HepG2 (cell line): Measurements from ENCODE around the gene ITPR1. TPM values are rescaled to one million over a fixed set of nuclear protein-coding genes. Genes with fewer than 3 reads are reported as not detected.
A peak's percentile ranks its signal among the peaks of the same experiment; 100 is the strongest.

Source experiments
- ASH2L ChIP-seq: fragments of 300-600, 200-600 bp; sonication (generic); IDR thresholded peaks from 2 replicates; pipeline ENCODE4 v1.7.0; 2017; ENCODE audit warnings: low read depth, mild to moderate bottlenecking, moderate library complexity, mixed read lengths, low read length; ENCODE audit not compliant: insufficient read length
- CCAR2 ChIP-seq: fragments of 200-400 bp; formaldehyde crosslinking; optimal IDR thresholded peaks from 2 replicates; pipeline ENCODE3; 2018; ENCODE audit warnings: low read depth, mild to moderate bottlenecking, low read length, moderate library complexity
- DMAP1 ChIP-seq: IDR thresholded peaks from 2 replicates; pipeline ENCODE4 v1.6.1; 2016
- RFXANK ChIP-seq: IDR thresholded peaks from 2 replicates; pipeline ENCODE4 v1.6.1; 2016
- RNF2 ChIP-seq: fragments of 450-650 bp; conservative IDR thresholded peaks from 2 replicates; pipeline ENCODE4 v1.6.1; 2016; ENCODE audit warnings: low read depth
- RNF219 ChIP-seq: sonication (generic); formaldehyde crosslinking; IDR thresholded peaks from 2 replicates; pipeline ENCODE4 v1.5.0; 2020; ENCODE audit warnings: mild to moderate bottlenecking, missing genetic modification reagents
- ZBTB40 ChIP-seq, 2 experiments: fragments of 450-650 bp in 1 of 2; sonication (generic) in 1 of 2; formaldehyde crosslinking in 1 of 2; IDR thresholded peaks; 2 replicates each; pipeline versions ENCODE4 v1.6.1 to v1.8.0; 2016 to 2022; ENCODE audit warnings: antibody characterized with exemption in 1 of 2, mild to moderate bottlenecking in 1 of 2, missing genetic modification reagents in 1 of 2
- ZBTB8A ChIP-seq: sonication (generic); formaldehyde crosslinking; IDR thresholded peaks from 2 replicates; pipeline ENCODE4 v1.4.0; 2020; ENCODE audit warnings: mild to moderate bottlenecking, low read depth, missing genetic modification reagents, borderline replicate concordance
- ZIK1 ChIP-seq: sonication (generic); formaldehyde crosslinking; IDR thresholded peaks from 2 replicates; pipeline ENCODE4 v1.5.0; 2020; ENCODE audit warnings: mild to moderate bottlenecking, low read depth, missing genetic modification reagents, borderline replicate concordance
- ZNF501 ChIP-seq: sonication (generic); formaldehyde crosslinking; IDR thresholded peaks from 2 replicates; pipeline ENCODE4 v1.5.1; 2020; ENCODE audit warnings: mild to moderate bottlenecking, moderate library complexity, missing genetic modification reagents
- ZNF543 ChIP-seq: sonication (generic); formaldehyde crosslinking; IDR thresholded peaks from 2 replicates; pipeline ENCODE4 v1.4.0; 2020; ENCODE audit warnings: mild to moderate bottlenecking, missing genetic modification reagents
- polyA plus RNA-seq, 8 experiments: library from polyadenylated mRNA; depleted of rRNA in 3 of 8; stranded (reverse) in 7 of 8; unstranded in 1 of 8; fragments of >200 nt; fragmentation: Illumina TruSeq in 4 of 8; extraction: Trizol in 4 of 8; gene quantifications; 2 replicates each; pipeline versions ENCODE4 v1.2.1 to v1.2.3, GENCODE V29; 2011 to 2016; ENCODE audit warnings: low read depth in 4 of 8, missing spikeins in 1 of 8, mixed read lengths in 1 of 8; ENCODE audit not compliant: insufficient read depth in 1 of 8
- total RNA-seq, 5 experiments: library from RNA; depleted of rRNA; stranded (reverse); fragments of >200 nt; fragmentation: Illumina TruSeq; extraction: Trizol; gene quantifications; 2 replicates each; pipeline ENCODE4 v1.2.3, GENCODE V29; 2016; ENCODE audit warnings: low read depth in 1 of 5

ITPR1 gene
- total and polyA plus RNA-seq, 2 of the 13 experiments (the other 11 are each of a cell fraction or from before 2014, with no cell fraction given) = 10.0 to 11.4 TPM

- TF ChIP-seq ZBTB40 (IDR thresholded peaks at IDR 0.05) (no peak), ZBTB40 (CRISPR knock-in tag; IDR thresholded peaks at IDR 0.05) (no peak), ASH2L (peak; percentile 49), RNF2 (no peak), ZIK1 (CRISPR knock-in tag) (peak; percentile 24; the same call in 1 of the 2 replicates), DMAP1 (CRISPR knock-in tag) (peak; percentile 37; the same call in 1 of the 2 replicates), RFXANK (CRISPR knock-in tag) (no peak), ZBTB8A (CRISPR knock-in tag) (no peak), ZNF501 (CRISPR knock-in tag) (peak; percentile 79), CCAR2 (no peak), ZNF543 (CRISPR knock-in tag) (0 out of 2 replicates have a peak, but pooled peaks have one; percentile 4), RNF219 (CRISPR knock-in tag) (no peak)
These were observed at the start of gene ITPR1 (continued) for GRCh38 chr3:4493014-4493940.
